Neural crest cell (in vitro differentiated cells): ENCODE measurements around the gene UBQLN4. TPM values are rescaled to one million over a fixed set of nuclear protein-coding genes. Genes with fewer than 3 reads are reported as not detected.

Source experiments
- DNase-seq: peaks from one replicate; pipeline ENCODE4 v3.0.0; 2021; ENCODE audit warnings: low read depth, mixed read lengths, low spot score
- H3K27ac Mint-ChIP-seq: one replicate; pipeline ENCODE4 v1.8.0; 2021; ENCODE audit warnings: mild to moderate bottlenecking, mixed read lengths; ENCODE audit not compliant: unreplicated experiment
- H3K27me3 Mint-ChIP-seq: 2 replicates; pipeline ENCODE4 v1.8.0; 2021; ENCODE audit warnings: low read depth, mild to moderate bottlenecking, mixed read lengths
- H3K36me3 Mint-ChIP-seq: 2 replicates; pipeline ENCODE4 v1.8.0; 2021; ENCODE audit warnings: low read depth, mild to moderate bottlenecking, mixed read lengths
- H3K4me1 Mint-ChIP-seq: 2 replicates; pipeline ENCODE4 v1.8.0; 2021; ENCODE audit warnings: mixed read lengths
- H3K4me3 Mint-ChIP-seq: one replicate; pipeline ENCODE4 v1.8.0; 2021; ENCODE audit warnings: mild to moderate bottlenecking, mixed read lengths
- H3K9me3 Mint-ChIP-seq: 2 replicates; pipeline ENCODE4 v1.8.0; 2021; ENCODE audit warnings: mixed read lengths
- CTCF ChIP-seq: fragments of 200-600 bp; sonication (generic); conservative IDR thresholded peaks from 2 replicates; pipeline ENCODE4 v1.5.0; 2021; ENCODE audit warnings: antibody characterized with exemption, mild to moderate bottlenecking
- total RNA-seq: library from RNA; stranded (reverse); gene quantifications from 2 replicates; pipeline ENCODE4 v1.2.1, GENCODE V29; 2021

UBQLN4 gene
- total RNA-seq, 1 donor from 2014 or later: 78.0 TPM

GRCh38 chr1:156090840-156091188, 37.2 kb upstream of the UBQLN4 start:
- TF ChIP-seq CTCF: peak; percentile 95
- no peaks in the 10 kb centered on the region for H3K9me3 Mint-ChIP-seq
- peak; percentile 81 for DNase-seq
- H3K4me3 Mint-ChIP-seq: peak overlapping the region; percentile 82
- peaks cover 9% of the 10 kb centered on the region for H3K36me3 Mint-ChIP-seq
- no peaks in the 10 kb centered on the region for H3K27me3 Mint-ChIP-seq
- H3K4me1 Mint-ChIP-seq: peaks cover 38% of the 10 kb centered on the region
- peak overlapping the region; percentile 75 for H3K27ac Mint-ChIP-seq

- Mint-ChIP-seq H3K4me3 (peak overlapping the region; percentile 82), H3K27ac (peak overlapping the region; percentile 75), H3K27me3 (no peaks in the 10 kb centered on the region), H3K36me3 (peaks cover 9% of the 10 kb centered on the region), H3K9me3 (no peaks in the 10 kb centered on the region), H3K4me1 (peaks cover 37% of the 10 kb centered on the region)
- no peak for DNase-seq
- TF ChIP-seq CTCF: no peak
Observed at GRCh38 chr1:156090138-156090839, 36.7 kb upstream of the UBQLN4 start.

GRCh38 chr1:156089704-156090103, 36.1 kb upstream of the UBQLN4 start:
- no peak for DNase-seq
- Mint-ChIP-seq H3K27me3 (no peaks in the 10 kb centered on the region), H3K4me3 (no peak overlapping the region), H3K27ac (no peak overlapping the region), H3K4me1 (peaks cover 43% of the 10 kb centered on the region), H3K9me3 (no peaks in the 10 kb centered on the region), H3K36me3 (peaks cover 9% of the 10 kb centered on the region)
- TF ChIP-seq CTCF: no peak

- Mint-ChIP-seq H3K27me3 (no peaks in the 10 kb centered on the region), H3K36me3 (peaks cover 4% of the 10 kb centered on the region), H3K9me3 (no peaks in the 10 kb centered on the region), H3K4me1 (peaks cover 58% of the 10 kb centered on the region), H3K4me3 (peak overlapping the region; percentile 98), H3K27ac (peak overlapping the region; percentile 8)
- TF ChIP-seq CTCF: no peak
- DNase-seq: no peak
Observed at GRCh38 chr1:156086256-156086662, 32.7 kb upstream of the UBQLN4 start.

- Mint-ChIP-seq H3K27me3 (no peaks in the 10 kb centered on the region), H3K36me3 (peaks cover 6% of the 10 kb centered on the region), H3K4me3 (peak overlapping the region; percentile 98), H3K27ac (peak overlapping the region; percentile 98), H3K9me3 (no peaks in the 10 kb centered on the region), H3K4me1 (peaks cover 55% of the 10 kb centered on the region)
- no peak for TF ChIP-seq CTCF
- DNase-seq: no peak
Observed at GRCh38 chr1:156083800-156084790, 30.5 kb upstream of the UBQLN4 start.
